ENCODE data around the gene YIF1A.
"Not testable (repeated sequence)": the region's sequence is repeated elsewhere in the genome, so short reads cannot be mapped to it uniquely, and the experiment has no call there.

YIF1A gene

DNA sequence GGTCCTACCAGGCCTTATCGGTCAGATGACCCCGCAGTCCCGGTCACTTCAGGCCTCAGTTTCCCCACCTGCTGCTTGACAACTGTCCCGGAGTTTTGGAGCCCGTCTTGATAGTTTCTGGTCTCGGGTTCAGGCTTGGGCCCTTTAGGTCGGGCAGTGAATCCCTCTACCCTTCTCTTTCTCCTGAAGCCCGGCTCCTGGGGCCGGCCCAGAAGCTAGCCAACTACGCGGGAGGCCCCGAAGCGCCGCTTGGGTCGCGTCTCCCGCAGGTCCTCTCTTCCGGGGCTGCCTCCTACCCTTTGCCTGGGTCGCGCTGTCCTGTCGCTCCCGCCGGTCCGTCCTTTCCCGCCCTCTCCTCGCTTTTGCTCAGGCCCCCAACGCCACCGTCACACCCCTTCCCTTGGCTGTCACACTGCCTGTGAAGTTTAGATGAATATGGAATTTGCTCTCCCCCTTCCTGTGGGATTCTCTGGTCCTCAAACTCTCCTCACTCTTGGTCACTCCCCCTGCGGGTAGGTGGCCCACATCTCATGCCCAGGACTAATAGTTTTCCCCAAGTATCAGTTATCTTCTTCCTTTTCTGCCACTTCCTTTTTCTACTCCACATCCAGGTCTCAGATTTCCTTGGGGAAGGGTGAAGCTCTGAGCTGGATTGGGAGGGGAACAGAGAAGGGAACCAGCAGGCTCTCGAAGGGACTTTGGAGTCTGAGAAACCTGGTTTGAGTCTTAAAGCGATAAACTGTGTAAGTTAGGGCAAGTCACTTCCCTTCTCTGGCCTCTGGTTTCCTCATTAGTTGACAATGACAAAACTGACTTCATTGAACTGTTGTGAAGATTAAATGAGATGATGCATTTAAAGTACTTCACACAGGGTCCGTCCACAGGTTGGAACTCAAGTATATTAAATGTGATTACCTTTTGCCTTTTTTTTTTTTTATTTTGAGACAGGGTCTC, 19.7 kb downstream of the YIF1A start:
- peak; percentile 50 for DNase-seq (ENCODE audit: low spot score)

DNA sequence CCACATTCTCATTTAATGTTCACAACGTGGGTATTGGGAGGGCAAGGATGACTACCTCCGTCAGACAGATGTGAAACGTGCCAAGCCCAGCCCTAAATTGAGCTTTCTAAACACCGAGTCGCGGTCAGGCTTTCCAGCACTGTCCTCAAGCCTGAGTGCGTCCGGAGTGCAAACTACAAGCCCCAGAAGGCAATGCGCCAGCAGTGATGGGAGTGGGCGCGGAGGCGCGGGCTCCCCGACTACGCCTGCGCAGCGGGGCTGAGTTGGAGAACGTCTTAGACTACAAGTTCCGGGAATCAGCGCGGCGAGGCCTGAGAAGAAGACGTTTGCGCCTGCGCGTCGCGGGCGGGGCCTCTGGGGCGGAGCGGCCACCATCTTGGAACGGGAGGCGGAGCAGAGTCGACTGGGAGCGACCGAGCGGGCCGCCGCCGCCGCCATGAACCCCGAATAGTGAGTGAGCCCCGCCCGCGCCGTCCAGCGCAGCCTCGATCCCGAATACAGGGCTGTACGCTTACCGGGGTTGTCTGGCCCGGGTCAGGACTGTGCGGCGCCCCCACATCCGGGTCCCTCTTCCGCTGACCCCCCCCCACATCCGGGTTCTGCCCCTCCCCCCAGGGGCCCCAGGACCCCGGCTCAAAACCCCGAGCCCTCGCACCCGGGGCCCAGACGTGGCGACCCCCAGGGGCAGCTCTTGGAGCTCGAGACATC, 20.5 kb downstream of the YIF1A start, which contains the start of gene RAB1B:
TSS of gene RAB1B (plus strand) at position 396 of the 708 bp plus-strand sequence. CDS start at position 437, 41 bp downstream.
- peak; percentile 100 for DNase-seq (ENCODE audit: low spot score)

DNA sequence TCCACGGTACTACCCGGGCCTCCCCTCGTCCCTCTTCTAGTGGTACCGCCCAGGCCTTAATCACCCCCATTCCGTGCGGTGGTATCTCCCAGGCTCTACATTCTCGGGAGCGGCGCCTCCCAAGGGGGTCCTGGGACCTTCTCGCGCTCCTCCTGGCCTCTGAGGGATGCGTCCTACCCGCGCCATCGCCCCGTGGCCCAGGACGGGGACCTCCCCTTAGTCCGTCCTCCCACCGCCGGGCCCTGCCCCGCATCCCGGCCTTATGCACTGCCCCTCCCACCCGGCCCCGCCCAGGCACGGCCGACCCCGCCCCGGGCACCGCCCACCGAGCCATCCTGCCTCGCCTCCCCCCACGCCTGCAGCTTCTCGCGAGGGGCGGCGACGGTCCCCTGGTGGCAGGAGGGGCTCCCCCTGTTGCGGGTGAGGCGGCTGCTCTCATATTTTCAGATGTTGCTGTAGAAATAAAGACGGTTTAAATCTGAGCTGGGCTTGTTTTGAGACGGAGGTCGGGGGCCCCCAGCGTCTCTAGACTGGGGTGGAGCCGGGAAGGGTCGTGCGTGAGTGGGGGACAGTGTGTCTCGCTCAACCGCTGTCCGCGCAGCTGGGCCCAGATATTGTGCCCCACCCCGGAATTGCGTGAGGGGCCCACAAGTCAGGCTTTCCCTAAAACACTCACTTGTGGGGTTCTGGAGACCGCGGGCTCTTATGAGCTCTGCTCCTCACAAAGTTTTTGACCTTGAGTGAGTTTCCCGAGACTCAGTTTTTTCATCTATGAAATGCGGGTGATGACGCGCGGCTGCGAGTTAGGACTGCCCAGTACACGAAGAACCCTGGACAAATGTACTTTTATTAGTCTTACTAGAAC, 21.3 kb downstream of the YIF1A start:
- peak; percentile 85 for DNase-seq (ENCODE audit: low spot score)

DNA sequence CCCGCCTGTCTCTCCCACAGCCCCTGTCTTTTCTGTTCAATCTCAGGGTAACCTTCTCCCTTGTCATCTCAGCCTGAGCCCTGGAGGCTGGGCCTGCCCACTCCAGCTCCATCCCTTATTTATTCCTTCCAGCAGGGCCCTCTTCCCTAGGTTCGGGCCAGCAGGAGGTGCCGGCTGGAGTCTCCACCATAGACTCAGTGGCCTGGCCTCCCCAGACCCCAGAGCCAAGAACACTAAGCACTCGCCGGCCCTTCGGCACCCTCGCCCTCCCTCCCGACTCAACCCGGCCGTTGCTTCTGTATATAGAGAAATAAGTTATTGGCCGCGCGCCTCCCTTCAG, 21.9 kb downstream of the YIF1A start:
- no peak for DNase-seq (ENCODE audit: low spot score)

DNA sequence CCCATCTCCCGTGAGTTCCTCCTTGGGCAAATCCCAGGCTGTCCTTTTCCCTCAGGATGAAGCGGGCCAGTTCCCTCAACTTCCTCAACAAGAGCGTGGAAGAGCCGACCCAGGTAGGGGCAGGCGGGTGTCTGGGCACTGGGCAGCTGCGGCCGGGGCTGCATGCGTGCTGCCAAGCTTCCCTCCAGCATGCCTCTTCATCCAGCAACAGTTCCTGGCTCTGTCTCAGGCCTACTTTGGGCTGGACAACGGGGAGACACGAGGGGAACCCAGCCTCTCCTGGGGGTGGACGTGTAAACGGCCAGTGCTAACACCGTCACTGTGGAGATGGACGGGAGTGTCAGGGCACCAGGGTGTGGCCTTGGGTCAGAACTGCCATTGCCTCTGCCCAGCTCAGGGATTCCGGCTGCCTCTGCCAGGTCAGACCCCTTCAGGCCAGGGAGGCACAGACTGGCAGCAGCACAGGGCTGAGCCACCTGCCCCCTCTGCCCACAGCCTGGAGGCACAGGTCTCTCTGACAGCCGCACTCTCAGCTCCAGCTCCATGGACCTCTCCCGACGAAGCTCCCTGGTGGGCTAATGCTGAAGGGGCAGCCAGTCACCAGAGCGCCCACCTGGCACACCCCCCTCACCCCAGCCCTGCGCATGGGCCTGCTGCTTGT, 22.4 kb downstream of the YIF1A start:
- DNase-seq (ENCODE audit: low spot score): no peak

DNA sequence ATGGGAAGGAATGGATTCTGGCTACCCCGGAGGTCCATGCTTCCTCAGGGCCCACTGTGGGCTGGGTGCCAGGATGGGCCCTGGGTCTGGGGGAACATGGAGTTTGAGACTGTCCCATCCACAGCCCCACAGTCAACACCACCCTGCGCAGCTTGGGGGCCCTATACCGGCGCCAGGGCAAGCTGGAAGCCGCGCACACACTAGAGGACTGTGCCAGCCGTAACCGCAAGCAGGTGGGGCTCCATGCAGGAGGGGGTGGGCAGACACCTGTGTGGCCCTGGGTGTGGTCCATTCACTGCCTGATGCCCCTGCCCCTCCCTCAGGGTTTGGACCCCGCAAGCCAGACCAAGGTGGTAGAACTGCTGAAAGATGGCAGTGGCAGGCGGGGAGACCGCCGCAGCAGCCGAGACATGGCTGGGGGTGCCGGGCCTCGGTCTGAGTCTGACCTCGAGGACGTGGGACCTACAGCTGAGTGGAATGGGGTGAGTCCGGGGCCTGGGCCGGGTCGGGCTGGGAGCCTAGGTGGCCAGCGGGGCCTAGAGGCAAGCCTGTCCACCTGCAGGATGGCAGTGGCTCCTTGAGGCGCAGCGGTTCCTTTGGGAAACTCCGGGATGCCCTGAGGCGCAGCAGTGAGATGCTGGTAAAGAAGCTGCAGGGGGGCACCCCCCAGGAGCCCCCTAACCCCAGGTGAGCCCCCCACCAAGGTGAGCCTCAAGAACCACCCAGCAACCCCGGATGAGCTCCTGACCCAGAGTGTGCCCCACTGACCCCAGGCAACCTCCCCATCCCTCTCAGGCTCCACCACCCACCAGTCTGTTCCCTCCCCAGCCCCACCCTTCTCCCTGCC, 23.2 kb downstream of the YIF1A start:
- no peak for DNase-seq (ENCODE audit: low spot score)

DNA sequence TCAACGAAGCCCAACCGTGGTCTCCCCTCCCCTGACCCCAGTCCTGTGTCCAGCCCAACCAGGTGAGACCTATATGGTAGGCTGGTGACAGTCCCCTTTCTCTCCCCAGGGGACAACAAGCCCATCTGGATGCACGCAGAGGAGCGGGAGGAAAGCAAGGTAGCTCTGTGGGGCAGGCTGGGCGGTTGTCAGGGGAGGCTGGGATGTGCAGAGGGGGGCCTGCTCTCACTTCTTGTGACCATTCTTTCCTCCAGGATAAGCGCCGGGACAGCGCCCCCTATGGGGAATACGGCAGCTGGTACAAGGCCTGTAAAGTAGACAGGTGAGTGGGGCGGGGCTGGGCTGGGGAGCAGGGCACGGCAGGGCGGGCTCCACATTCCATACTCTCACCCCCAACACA, 24.0 kb downstream of the YIF1A start:
- DNase-seq (ENCODE audit: low spot score): peak; percentile 37

DNA sequence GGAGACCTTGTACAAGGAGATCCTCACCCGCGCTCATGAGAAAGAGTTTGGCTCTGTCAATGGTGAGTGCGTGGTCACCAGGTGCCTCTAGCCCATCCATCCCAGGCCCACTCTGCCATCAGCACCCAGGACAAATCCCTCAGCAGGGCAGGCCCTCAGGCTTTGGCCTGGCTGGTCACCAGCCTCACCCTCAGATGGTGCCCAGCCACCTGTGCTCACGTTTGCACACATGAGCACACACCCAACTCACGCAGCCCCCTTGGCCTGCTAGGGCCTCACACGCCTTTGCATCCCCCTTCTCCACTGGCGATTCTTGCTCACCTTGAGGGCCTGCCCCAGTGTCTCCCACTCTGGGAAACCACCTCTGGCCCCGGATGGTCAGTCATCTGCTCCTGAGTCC, 24.6 kb downstream of the YIF1A start:
- no peak for DNase-seq (ENCODE audit: low spot score)

DNA sequence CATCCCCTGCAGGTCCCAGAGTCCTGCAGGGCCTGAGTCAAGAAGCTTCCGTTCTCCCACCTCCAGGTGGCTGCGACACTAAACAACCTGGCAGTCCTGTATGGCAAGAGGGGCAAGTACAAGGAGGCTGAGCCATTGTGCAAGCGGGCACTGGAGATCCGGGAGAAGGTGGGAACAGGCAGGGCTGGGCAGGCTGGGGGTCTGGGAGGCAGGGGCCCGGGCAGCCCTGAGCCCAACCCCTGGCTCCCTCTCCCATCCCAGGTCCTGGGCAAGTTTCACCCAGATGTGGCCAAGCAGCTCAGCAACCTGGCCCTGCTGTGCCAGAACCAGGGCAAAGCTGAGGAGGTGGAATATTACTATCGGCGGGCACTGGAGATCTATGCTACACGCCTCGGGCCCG, 25.2 kb downstream of the YIF1A start:
- DNase-seq (ENCODE audit: low spot score): no peak

DNA sequence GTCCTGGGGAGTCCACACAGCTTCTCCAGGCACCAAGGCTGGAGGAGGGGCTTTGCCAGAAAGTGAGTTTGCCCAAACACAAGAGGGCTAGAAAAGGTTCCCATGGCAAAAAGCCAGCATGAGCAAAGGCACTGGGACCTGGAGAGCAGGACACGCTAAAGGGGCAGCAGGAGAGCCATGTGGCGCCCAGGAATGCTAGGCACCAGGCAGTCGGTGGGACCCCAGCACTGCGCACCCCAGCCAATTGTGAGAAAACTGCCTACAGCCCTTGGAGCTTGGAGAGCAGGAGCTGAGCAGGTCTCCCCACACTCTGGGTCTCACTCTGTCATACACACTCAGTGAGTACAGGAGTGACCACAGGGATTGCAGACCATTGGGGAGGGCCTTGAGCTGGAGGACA, 25.7 kb downstream of the YIF1A start:
- DNase-seq (ENCODE audit: low spot score): no peak

DNA sequence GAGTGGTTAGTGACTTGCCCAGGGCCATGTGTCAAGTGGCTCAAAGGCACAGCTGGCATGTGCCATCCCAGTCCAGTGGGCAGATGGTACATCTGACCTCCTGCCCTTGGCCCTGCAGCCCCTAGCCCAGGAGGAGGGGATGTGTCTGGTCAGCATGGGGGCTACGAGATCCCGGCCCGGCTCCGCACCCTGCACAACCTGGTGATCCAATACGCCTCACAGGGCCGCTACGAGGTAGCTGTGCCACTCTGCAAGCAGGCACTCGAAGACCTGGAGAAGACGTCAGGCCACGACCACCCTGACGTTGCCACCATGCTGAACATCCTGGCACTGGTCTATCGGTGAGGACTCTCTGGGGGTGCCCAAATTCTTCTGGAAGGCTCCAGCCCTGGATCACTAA, 26.2 kb downstream of the YIF1A start:
- DNase-seq (ENCODE audit: low spot score): no peak

DNA sequence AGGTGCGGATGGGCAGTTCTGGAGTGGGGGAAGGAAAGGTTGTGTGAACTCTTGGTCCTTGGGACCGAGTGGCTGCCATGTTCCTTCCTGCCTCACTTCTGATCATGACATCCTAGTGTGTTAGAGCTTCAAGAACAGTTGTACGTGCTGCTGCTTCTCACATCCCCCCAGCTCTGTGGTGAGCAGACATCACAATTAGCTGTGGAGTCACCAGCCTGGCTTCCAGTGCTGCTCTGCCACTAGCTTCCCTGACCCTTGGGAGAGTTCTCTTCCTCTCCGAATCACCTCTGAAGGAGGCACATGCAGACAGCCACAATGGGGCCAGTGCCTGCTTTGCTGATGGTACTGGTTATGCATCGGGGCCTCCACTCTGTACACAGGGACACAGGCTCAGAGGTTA, 26.8 kb downstream of the YIF1A start:
- no peak for DNase-seq (ENCODE audit: low spot score)

DNA sequence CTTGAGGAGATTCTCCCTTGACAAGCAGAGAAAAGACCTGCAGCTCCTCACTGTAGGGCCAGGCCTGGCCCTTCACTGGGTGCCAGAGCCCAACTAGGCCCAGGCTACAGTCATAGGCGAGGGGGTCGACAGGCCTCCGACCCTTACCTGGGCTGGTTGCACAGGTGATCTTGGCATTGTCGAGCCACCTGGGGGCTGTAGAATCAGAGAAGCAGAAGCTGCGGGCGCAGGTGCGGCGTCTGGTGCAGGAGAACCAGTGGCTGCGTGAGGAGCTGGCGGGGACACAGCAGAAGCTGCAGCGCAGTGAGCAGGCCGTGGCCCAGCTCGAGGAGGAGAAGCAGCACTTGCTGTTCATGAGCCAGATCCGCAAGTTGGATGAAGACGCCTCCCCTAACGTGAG, 27.4 kb downstream of the YIF1A start:
- DNase-seq (ENCODE audit: low spot score): no peak

DNA sequence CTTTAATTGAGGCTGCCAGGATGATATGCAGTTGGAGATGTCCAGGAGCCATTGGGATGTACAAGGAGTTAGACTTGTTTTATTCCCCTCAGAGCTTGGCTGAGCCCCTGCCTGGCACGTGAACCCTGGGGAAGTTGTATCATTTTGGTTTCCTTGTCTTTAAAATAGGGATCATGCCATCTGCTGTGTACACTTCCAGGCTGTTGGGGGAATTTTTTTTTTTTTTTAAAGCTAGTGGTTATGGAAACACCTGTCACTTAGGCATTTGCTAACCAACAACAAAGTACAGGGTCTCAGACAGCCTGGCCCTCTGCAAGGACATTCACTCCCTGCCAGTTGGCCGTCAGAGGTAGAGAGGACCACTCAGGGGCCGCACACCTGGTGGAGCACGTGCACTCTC, 29.0 kb downstream of the YIF1A start:
- DNase-seq (ENCODE audit: low spot score): no peak

DNA sequence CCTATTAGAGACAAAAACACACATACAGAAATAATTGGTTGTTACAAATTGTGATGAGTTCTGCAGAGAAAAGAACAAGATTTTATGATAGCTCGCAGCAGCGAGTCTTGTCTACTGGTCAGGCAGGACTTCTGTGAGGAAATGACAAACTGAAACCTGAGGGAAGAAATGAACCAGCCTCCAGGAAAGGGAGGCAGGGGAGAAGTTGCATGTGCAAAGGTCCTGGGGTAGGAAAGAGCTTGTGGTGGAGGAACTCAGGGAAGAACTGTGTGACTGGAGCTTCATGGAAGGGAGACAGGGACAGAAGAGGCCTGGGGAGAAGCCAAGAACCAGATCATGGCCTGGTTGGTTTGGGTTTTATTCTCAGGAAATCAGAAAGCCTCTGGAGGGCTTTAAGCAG, 29.7 kb downstream of the YIF1A start:
- DNase-seq (ENCODE audit: low spot score): no peak

DNA sequence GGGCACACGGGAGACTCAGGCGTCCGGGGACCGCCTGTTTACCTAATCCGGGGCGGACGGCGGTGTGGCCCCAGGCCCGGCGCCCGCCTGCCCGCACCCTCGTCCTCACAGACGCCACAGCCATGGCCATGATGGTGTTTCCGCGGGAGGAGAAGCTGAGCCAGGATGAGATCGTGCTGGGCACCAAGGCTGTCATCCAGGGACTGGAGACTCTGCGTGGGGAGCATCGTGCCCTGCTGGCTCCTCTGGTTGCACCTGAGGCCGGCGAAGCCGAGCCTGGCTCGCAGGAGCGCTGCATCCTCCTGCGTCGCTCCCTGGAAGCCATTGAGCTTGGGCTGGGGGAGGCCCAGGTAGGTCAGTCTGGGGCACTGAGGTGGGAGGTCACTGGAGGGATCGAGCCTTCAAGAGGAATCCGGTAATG, 30.5 kb downstream of the YIF1A start:
- no peak for DNase-seq (ENCODE audit: low spot score)

DNA sequence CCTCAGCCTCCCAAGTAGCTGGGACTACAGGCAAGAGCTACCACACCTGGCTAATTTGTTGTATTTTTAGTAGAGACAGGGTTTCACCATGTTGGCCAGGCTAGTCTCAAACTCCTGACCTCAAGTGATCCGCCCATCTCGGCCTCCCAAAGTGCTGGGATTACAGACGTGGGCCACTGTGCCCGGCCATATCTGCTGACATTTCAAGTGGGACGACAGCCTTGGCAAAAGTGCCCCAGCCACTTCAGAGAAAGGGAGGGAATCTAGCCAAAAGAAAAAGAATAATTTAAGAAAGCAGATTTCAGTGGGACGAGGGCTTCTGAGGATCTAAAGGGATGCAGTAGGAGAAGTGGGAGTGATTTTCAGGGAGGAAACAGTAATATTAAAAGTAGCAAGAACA, 35.9 kb downstream of the YIF1A start:
- not testable (repeated sequence) for DNase-seq (ENCODE audit: low spot score)

DNA sequence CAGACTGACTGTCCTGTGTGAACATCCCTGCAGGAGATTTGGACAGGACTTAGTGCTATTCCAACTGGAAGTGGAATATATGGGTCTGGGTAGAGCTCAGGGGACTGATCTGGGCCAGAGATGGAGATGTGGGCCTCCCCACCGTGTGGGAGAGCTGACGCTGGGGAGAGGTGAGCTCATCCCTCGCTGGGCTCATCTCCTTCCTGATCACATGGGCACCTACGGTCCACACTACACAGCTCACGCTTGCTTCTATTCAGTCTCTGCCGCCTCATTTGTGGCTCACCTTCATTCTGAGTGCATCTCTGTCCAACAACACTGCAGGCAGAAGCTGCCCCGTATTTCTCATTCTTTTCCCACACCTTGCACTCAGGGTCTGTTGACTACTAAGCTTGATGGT, 37.1 kb downstream of the YIF1A start:
- no peak for DNase-seq (ENCODE audit: low spot score)

DNA sequence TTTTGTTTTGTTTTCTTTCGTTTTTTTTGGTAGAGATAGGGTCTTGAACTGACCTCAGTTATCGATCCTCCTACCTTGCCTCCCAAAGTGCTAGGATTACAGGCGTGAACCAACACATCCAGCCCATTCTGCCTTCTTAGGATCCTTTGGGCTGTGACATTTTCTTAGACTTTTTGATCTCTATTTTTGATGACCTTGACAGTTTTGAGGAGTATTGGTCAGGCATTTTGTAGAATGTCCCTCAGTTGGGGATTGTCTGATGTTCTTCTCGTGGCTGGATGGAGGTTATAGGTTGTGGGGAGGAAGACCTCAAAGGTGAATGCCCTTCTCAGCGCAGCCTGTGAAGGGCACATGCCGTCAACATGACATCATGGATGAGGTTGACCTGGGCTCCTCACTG, 40.0 kb downstream of the YIF1A start:
- no peak for DNase-seq (ENCODE audit: low spot score)

DNA sequence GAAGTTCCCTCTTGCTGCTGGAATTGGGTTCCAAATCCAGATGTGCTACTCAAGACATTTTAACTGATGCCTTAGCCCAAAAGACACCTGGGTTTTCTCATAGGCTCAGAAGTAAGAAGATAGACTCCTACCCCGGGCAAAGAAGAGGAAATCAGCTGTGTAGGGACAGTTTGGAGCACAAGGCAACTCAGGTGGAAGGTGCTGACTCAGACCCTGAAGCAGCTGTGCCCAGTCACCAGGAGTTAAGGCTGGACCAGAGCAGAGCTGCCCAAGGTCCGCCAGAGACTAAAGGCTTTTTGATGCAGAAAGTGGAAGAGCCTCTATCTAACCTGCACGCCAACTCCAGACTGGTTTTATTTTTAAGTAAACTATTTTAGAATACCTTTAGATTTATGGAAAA, 41.1 kb downstream of the YIF1A start:
- no peak for DNase-seq (ENCODE audit: low spot score)

DNA sequence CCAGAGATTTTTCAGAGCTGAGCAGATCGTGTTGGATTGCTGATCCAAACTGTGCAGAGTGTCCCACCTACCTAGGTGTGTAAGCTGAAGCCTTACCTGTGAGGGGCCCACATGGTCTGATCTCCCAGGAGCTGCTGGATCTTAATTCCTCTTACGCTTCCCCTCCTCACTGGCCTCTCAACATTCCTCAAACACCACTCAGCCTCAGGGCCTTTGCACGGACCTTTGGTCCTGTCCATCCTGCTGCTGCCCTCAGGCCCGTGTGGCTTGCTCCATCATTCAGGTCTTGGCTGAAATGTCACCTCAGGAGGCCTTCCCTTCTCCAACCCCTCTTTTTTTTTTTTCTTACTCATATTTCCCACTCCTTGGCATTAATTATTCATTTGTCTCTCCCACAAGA, 41.6 kb downstream of the YIF1A start:
- no peak for DNase-seq (ENCODE audit: low spot score)
